NCI-H146 treated with DMSO at 0.1 percent for 48 hours (cell line): ENCODE measurements around the gene PIK3CB.
"Not testable (repeated sequence)": the region's sequence is repeated elsewhere in the genome, so short reads cannot be mapped to it uniquely, and the experiment has no call there.

Experiments used
- DNase-seq: peaks from one replicate; lab custom pipeline; 2025; ENCODE audit not compliant: unreplicated experiment; lab: John Stamatoyannopoulos, UW

The PIK3CB gene

GRCh38 chr3:138806376-138807080 is 28.2 kb downstream of the PIK3CB start:
- no peak for DNase-seq

- no peak for DNase-seq
These were observed 31.6 kb downstream of the PIK3CB start for GRCh38 chr3:138803006-138803653.

GRCh38 chr3:138802223-138802622 is 32.5 kb downstream of the PIK3CB start:
- not testable (repeated sequence) for DNase-seq

- no peak for DNase-seq
These were observed 32.9 kb downstream of the PIK3CB start for GRCh38 chr3:138801792-138802191.

GRCh38 chr3:138800248-138800647 is 34.5 kb downstream of the PIK3CB start:
- DNase-seq, result no peak

- no peak for DNase-seq
These were observed 34.9 kb downstream of the PIK3CB start for GRCh38 chr3:138799822-138800221.

- no peak for DNase-seq
These were observed 37.2 kb downstream of the PIK3CB start for GRCh38 chr3:138797508-138798038.

GRCh38 chr3:138796761-138797160 is 38.0 kb downstream of the PIK3CB start:
- no peak for DNase-seq

GRCh38 chr3:138786788-138787271 is 47.9 kb downstream of the PIK3CB start:
- DNase-seq, result no peak

- no peak for DNase-seq
These were observed 48.8 kb downstream of the PIK3CB start for GRCh38 chr3:138785951-138786350.

GRCh38 chr3:138785362-138785857 is 49.3 kb downstream of the PIK3CB start:
- not testable (repeated sequence) for DNase-seq

- no peak for DNase-seq
These were observed 52.0 kb downstream of the PIK3CB start for GRCh38 chr3:138782755-138783154.

GRCh38 chr3:138781012-138781470 is 53.7 kb downstream of the PIK3CB start:
- DNase-seq, result no peak

GRCh38 chr3:138778643-138779042 is 56.1 kb downstream of the PIK3CB start:
- no peak for DNase-seq

GRCh38 chr3:138776961-138777360 is 57.8 kb downstream of the PIK3CB start:
- no peak for DNase-seq

GRCh38 chr3:138775254-138775595 is 59.5 kb downstream of the PIK3CB start:
- DNase-seq, result no peak

- peak; percentile 82 for DNase-seq
These were observed 60.0 kb downstream of the PIK3CB start for GRCh38 chr3:138774529-138775253.

GRCh38 chr3:138771585-138771984 is 63.1 kb downstream of the PIK3CB start:
- DNase-seq, result no peak

GRCh38 chr3:138769616-138770015 is 65.1 kb downstream of the PIK3CB start:
- no peak for DNase-seq

GRCh38 chr3:138768946-138769345 is 65.8 kb downstream of the PIK3CB start:
- DNase-seq, result no peak

GRCh38 chr3:138768125-138768524 is 66.6 kb downstream of the PIK3CB start:
- DNase-seq, result no peak
